Right lobe of liver (tissue), 4 donors: ENCODE results near the gene PCDHB5.
"Not testable (repeated sequence)": the region's sequence is repeated elsewhere in the genome, so short reads cannot be mapped to it uniquely, and the experiment has no call there.

ENCODE experiments used
- CTCF ChIP-seq, 4 donors: fragments of 200-600 bp in 3 of 4; fragments of 450-650 bp in 1 of 4; IDR thresholded peaks; one replicate each; pipeline versions ENCODE4 v1.5.1 to v1.8.0; 2016 to 2022; ENCODE audit warnings: antibody characterized with exemption in 4 of 4, mild to moderate bottlenecking in 2 of 4
- POLR2A ChIP-seq: fragments of 450-650 bp; IDR thresholded peaks from one replicate; pipeline ENCODE4 v1.6.1; 2017; ENCODE audit warnings: antibody characterized with exemption, mild to moderate bottlenecking
- donor health status: DM: no; HTN: no; CAD: no.
- donor health status: DM: no; HTN: no; CAD: no.
- donor health status: DM: no; HTN: yes; CAD: no.

GRCh38 chr5:141123396-141124135 is 11.4 kb upstream of the PCDHB5 start:
- TF ChIP-seq CTCF (IDR thresholded peaks at IDR 0.05); POLR2A: not testable (repeated sequence)
